ENCODE data around the gene ASB12.

The ASB12 gene

GRCh38 chrX:64186974-64187761 lies 43.2 kb downstream of the ASB12 start:
- ATAC-seq: no peak
- no peak for DNase-seq

DNA sequence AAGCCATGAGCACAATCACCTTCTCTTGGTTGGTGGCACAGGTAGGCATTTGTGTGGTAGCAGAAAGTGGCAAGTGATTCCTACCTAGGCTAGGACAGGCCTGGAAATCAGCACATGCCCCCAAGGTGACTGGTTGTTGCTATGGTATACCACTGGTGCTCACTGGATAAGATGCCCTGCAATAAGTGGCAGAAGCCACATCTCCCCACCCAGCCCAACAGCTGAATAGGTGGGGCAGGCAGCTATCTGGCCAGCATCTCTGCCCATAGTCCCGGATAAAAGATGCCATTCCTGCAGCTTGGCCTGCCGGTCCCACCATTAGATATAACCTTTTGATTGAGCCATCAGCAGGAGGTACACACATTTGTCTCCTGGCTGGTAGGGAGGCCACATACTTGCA lies 46.0 kb downstream of the ASB12 start:
- DNase-seq: no peak

GRCh38 chrX:64182208-64182607 lies 48.2 kb downstream of the ASB12 start:
- DNase-seq (no peak), ATAC-seq (no peak)

More for the DNA sequence above, 46.0 kb downstream of the ASB12 start:
- no peak for ATAC-seq

DNA sequence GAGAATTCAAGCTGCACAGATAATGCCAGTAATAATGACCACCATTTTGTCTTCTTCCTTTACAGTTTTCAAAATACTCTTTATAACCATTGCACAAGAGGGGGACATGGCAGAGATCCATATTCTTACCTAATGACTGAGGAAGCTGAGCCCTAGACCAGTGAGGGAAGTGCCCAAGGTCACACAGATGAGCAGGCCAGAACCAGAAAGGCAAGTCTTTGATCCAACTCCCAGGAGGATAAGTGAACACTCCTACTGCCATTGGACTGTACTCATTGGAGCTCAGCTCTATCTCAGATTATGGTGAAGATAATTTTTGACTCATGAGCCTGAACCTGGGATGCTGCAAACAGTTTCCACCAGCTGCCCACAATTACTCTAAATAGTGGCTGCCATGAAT lies 53.5 kb downstream of the ASB12 start:
- no peak for DNase-seq
- no peak for ATAC-seq
